AG09309 (cell line): ENCODE data around the gene IL15.
A peak's percentile ranks its signal among the peaks of the same experiment; 100 is the strongest.

Source experiments
- DNase-seq: peaks from one replicate; pipeline ENCODE4 v3.0.0-alpha.2; 2010; ENCODE audit warnings: low read depth
- H3K4me3 ChIP-seq: 2 replicates; pipeline ENCODE4 v1.5.1; 2011; ENCODE audit warnings: mild to moderate bottlenecking, low read depth, low read length, moderate library complexity; ENCODE audit not compliant: control insufficient read depth
- CTCF ChIP-seq: IDR thresholded peaks from 2 replicates; pipeline ENCODE4 v1.5.1; 2011; ENCODE audit warnings: mild to moderate bottlenecking, low read depth, low read length, inconsistent platforms; ENCODE audit not compliant: insufficient read depth, control insufficient read depth; ENCODE audit errors: missing control alignments

IL15 gene

GRCh38 chr4:141643557-141643956 is 7.2 kb downstream of the IL15 start:
- no peak for DNase-seq
- no peak for TF ChIP-seq CTCF
- H3K4me3 ChIP-seq = no peak overlapping the region

- peak; percentile 57 for DNase-seq
Measured at GRCh38 chr4:141645611-141646340, 9.4 kb downstream of the IL15 start.

GRCh38 chr4:141646969-141647368 is 10.6 kb downstream of the IL15 start:
- H3K4me3 ChIP-seq = no peak overlapping the region
- no peak for TF ChIP-seq CTCF
- DNase-seq = no peak

More at GRCh38 chr4:141645611-141646340, 9.4 kb downstream of the IL15 start:
- no peak overlapping the region for H3K4me3 ChIP-seq
- TF ChIP-seq CTCF = no peak

- DNase-seq = no peak
- no peak overlapping the region for H3K4me3 ChIP-seq
- no peak for TF ChIP-seq CTCF
Measured at GRCh38 chr4:141647966-141648365, 11.6 kb downstream of the IL15 start.

GRCh38 chr4:141652161-141652778 is 15.9 kb downstream of the IL15 start:
- H3K4me3 ChIP-seq = no peak overlapping the region
- TF ChIP-seq CTCF = no peak
- DNase-seq = peak; percentile 67

- no peak overlapping the region for H3K4me3 ChIP-seq
- TF ChIP-seq CTCF = peak; percentile 46
- DNase-seq = no peak
Measured at GRCh38 chr4:141654098-141654497, 17.7 kb downstream of the IL15 start.
